ENCODE measurements around the gene LPIN3. TPM values are rescaled to one million over a fixed set of nuclear protein-coding genes. Genes with fewer than 3 reads are reported as not detected.

LPIN3 gene
- polyA plus RNA-seq, 1 of the 3 experiments (the other 2 are of a cell fraction): 0.21 TPM

- Histone ChIP-seq H3K4me2 (no peak overlapping the region), H3K9ac (no peak overlapping the region), H3K27me3 (ENCODE audit: insufficient read depth) (no peaks in the 10 kb centered on the region), H2AFZ (ENCODE audit: low read depth) (no peak overlapping the region), H3K36me3 (replicated peaks in 1 of 2; ENCODE audit: control insufficient read depth in 1 of 2, insufficient read depth in 2 of 2, low read length in 1 of 2) (no peaks in the 10 kb centered on the region), H3K9me3 (no peaks in the 10 kb centered on the region), H3F3A (replicated peaks; ENCODE audit: insufficient read depth) (no peaks in the 10 kb centered on the region), H3K4me1 (ENCODE audit: control insufficient read depth in 1 of 2, insufficient read depth in 2 of 2, low read depth in 1 of 2, low read length in 1 of 2) (no peaks in the 10 kb centered on the region; a peak in 1 of 4 replicates), H4K20me1 (ENCODE audit: insufficient read depth) (no peaks in the 10 kb centered on the region), H3K4me3 (ENCODE audit: low read depth in 2 of 2, low read length in 1 of 2) (no peak overlapping the region), H3K79me2 (ENCODE audit: insufficient read depth) (no peaks in the 10 kb centered on the region), H3K9me2 (no peaks in the 10 kb centered on the region), H3K27ac (ENCODE audit: low read depth in 2 of 2, low read length in 1 of 2) (no peak overlapping the region)
- ChIA-PET CTCF (interaction anchor here (1.1 to 3.3 kb wide), 3 partner anchors 8 to 175 kb away, joined by 3 to 13 read pairs (median 7); no protein-coding TSS in a partner anchor), POLR2A (no interaction called here)
- 83% methylated on average over 12 of the region's 13 CpGs for WGBS (ENCODE audit: low lambda C conversion rate)
- TF ChIP-seq SMC3 (IDR thresholded peaks at IDR 0.05; ENCODE audit: low read depth, low read length): no peak
- TF ChIP-seq, protein P1, sequence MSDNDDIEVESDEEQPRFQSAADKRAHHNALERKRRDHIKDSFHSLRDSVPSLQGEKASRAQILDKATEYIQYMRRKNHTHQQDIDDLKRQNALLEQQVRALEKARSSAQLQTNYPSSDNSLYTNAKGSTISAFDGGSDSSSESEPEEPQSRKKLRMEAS (IDR thresholded peaks at IDR 0.05; ENCODE audit: low read depth): no peak
- no peak for TF ChIP-seq MEF2A (IDR thresholded peaks at IDR 0.05; ENCODE audit: borderline replicate concordance, low read depth)
- TF ChIP-seq NRF1 (IDR thresholded peaks at IDR 0.05; ENCODE audit: low read depth, low read length): no peak
- no peak for TF ChIP-seq MXI1 (IDR thresholded peaks at IDR 0.05; ENCODE audit: low read depth, low read length)
- no peak for TF ChIP-seq CHD2 (IDR thresholded peaks at IDR 0.05; ENCODE audit: low read length, partially characterized antibody)
- TF ChIP-seq GATA2 (CRISPR knock-in tag; IDR thresholded peaks at IDR 0.05): no peak
- TF ChIP-seq TCF12 (IDR thresholded peaks at IDR 0.05): no peak
- TF ChIP-seq RAD21 (IDR thresholded peaks at IDR 0.05; ENCODE audit: low read length): no peak
- DNase-seq: no peak
Measured at GRCh38 chr20:41347523-41348429, 7.2 kb downstream of the LPIN3 start.

DNA sequence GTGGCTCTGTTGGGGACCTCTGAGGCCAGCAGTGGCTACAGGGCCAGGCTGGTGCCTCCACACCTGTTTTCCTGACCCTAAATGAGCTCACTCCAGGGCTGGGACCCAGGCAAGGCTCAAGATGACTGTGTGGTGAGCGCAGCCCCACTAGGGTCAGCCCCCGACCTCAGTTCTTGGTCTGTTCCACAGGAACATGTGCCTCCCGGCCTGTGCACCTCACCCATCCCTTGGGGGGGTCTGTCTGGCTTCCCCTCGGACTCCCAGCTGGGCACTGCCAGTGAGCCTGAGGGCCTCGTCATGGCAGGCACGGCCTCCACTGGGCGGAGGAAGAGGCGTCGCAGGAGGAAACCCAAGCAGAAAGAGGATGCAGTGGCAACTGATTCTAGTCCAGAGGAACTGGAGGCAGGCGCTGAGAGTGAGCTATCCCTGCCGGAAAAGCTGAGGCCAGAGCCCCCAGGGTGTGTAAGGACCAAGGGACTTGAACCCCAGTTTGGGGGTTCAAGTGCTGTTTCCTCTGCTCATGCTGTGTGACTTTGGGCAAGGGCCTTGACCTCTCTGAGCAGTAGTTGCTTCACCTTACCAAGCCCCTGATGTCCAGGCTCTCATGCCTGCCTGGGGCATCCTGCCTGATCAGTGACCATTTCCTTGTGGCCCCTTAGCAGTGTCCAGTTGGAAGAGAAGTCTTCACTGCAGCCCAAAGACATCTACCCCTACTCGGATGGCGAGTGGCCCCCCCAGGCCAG lies 8.0 kb downstream of the LPIN3 start:
- ChIA-PET CTCF (interaction anchor here (1.1 to 3.3 kb wide), 3 partner anchors 9 to 175 kb away, joined by 3 to 13 read pairs (median 7); no protein-coding TSS in a partner anchor), POLR2A (no interaction called here)
- Histone ChIP-seq H3K9me3 (no peaks in the 10 kb centered on the region), H3K9ac (no peak overlapping the region), H3K4me3 (ENCODE audit: low read depth in 2 of 2, low read length in 1 of 2) (no peak overlapping the region), H3F3A (replicated peaks; ENCODE audit: insufficient read depth) (no peaks in the 10 kb centered on the region), H3K79me2 (ENCODE audit: insufficient read depth) (no peaks in the 10 kb centered on the region), H3K27me3 (ENCODE audit: insufficient read depth) (no peaks in the 10 kb centered on the region), H3K4me1 (ENCODE audit: control insufficient read depth in 1 of 2, insufficient read depth in 2 of 2, low read depth in 1 of 2, low read length in 1 of 2) (no peaks in the 10 kb centered on the region; a peak in 1 of 4 replicates), H3K9me2 (no peaks in the 10 kb centered on the region), H3K4me2 (no peak overlapping the region), H4K20me1 (ENCODE audit: insufficient read depth) (no peaks in the 10 kb centered on the region), H3K27ac (ENCODE audit: low read depth in 2 of 2, low read length in 1 of 2) (no peak overlapping the region), H2AFZ (ENCODE audit: low read depth) (no peak overlapping the region), H3K36me3 (replicated peaks in 1 of 2; ENCODE audit: control insufficient read depth in 1 of 2, insufficient read depth in 2 of 2, low read length in 1 of 2) (no peaks in the 10 kb centered on the region)
- TF ChIP-seq, protein P2, sequence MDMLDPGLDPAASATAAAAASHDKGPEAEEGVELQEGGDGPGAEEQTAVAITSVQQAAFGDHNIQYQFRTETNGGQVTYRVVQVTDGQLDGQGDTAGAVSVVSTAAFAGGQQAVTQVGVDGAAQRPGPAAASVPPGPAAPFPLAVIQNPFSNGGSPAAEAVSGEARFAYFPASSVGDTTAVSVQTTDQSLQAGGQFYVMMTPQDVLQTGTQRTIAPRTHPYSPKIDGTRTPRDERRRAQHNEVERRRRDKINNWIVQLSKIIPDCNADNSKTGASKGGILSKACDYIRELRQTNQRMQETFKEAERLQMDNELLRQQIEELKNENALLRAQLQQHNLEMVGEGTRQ (IDR thresholded peaks at IDR 0.05; ENCODE audit: borderline replicate concordance, low read depth, low read length): no peak
- no peak for TF ChIP-seq GABPA (IDR thresholded peaks at IDR 0.05; ENCODE audit: low read depth)
- no peak for TF ChIP-seq TCF12 (IDR thresholded peaks at IDR 0.05)
- TF ChIP-seq CTCF (IDR thresholded peaks at IDR 0.05): no peak
- no peak for TF ChIP-seq POLR2AphosphoS5 (IDR thresholded peaks at IDR 0.05; ENCODE audit: low read depth, low read length)
- TF ChIP-seq SIN3A (IDR thresholded peaks at IDR 0.05; ENCODE audit: borderline replicate concordance, low read depth, low read length): no peak
- no peak for TF ChIP-seq RXRA (IDR thresholded peaks at IDR 0.05; ENCODE audit: borderline replicate concordance, low read depth)
- TF ChIP-seq, protein P3, sequence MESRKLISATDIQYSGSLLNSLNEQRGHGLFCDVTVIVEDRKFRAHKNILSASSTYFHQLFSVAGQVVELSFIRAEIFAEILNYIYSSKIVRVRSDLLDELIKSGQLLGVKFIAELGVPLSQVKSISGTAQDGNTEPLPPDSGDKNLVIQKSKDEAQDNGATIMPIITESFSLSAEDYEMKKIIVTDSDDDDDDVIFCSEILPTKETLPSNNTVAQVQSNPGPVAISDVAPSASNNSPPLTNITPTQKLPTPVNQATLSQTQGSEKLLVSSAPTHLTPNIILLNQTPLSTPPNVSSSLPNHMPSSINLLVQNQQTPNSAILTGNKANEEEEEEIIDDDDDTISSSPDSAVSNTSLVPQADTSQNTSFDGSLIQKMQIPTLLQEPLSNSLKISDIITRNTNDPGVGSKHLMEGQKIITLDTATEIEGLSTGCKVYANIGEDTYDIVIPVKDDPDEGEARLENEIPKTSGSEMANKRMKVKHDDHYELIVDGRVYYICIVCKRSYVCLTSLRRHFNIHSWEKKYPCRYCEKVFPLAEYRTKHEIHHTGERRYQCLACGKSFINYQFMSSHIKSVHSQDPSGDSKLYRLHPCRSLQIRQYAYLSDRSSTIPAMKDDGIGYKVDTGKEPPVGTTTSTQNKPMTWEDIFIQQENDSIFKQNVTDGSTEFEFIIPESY (IDR thresholded peaks at IDR 0.05; ENCODE audit: borderline replicate concordance, low read depth): no peak
- no peak for TF ChIP-seq MEF2A (IDR thresholded peaks at IDR 0.05; ENCODE audit: borderline replicate concordance, low read depth)
- no peak for TF ChIP-seq SMC3 (IDR thresholded peaks at IDR 0.05; ENCODE audit: low read depth, low read length)
- no peak for TF ChIP-seq JUND (IDR thresholded peaks at IDR 0.05)
- no peak for TF ChIP-seq NFIC (IDR thresholded peaks at IDR 0.05; ENCODE audit: borderline replicate concordance)
- TF ChIP-seq EP300 (IDR thresholded peaks at IDR 0.05; ENCODE audit: borderline replicate concordance in 1 of 2, low read depth in 1 of 2, low read length in 1 of 2): no peak
- TF ChIP-seq, protein P4, sequence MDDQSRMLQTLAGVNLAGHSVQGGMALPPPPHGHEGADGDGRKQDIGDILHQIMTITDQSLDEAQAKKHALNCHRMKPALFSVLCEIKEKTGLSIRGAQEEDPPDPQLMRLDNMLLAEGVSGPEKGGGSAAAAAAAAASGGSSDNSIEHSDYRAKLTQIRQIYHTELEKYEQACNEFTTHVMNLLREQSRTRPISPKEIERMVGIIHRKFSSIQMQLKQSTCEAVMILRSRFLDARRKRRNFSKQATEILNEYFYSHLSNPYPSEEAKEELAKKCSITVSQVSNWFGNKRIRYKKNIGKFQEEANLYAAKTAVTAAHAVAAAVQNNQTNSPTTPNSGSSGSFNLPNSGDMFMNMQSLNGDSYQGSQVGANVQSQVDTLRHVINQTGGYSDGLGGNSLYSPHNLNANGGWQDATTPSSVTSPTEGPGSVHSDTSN (IDR thresholded peaks at IDR 0.05): no peak
- WGBS (ENCODE audit: low lambda C conversion rate): 80% methylated on average over 11 of the region's 13 CpGs
- no peak for DNase-seq
